Activated CD4-positive, alpha-beta memory T cell treated with anti-CD3 and anti-CD28 coated beads for 36 hours (primary cell): ENCODE data around the gene ZNF75A. TPM values are rescaled to one million over a fixed set of nuclear protein-coding genes. Genes with fewer than 3 reads are reported as not detected.

Source experiments
- CTCF ChIA-PET: fragments of 350-600 bp; sonication (Branson Sonifier 250); formaldehyde crosslinking; loops from one replicate; lab custom pipeline; 2021; ENCODE audit warnings: antibody characterized with exemption, inconsistent platforms; lab: Charles Lee
- POLR2A ChIA-PET: fragments of 350-600 bp; sonication (Branson Sonifier 250); formaldehyde crosslinking; loops from one replicate; lab custom pipeline; 2021; ENCODE audit warnings: antibody characterized with exemption; lab: Charles Lee
- DNase-seq: peaks from one replicate; pipeline ENCODE4 v3.0.0-alpha.2; 2020
- H3K27ac Mint-ChIP-seq: one replicate; pipeline ENCODE4 v1.8.0; 2021; ENCODE audit warnings: mixed read lengths
- H3K27me3 Mint-ChIP-seq: one replicate; pipeline ENCODE4 v1.8.0; 2021; ENCODE audit warnings: mixed read lengths
- H3K36me3 Mint-ChIP-seq: one replicate; pipeline ENCODE4 v1.8.0; 2021; ENCODE audit warnings: mixed read lengths
- H3K4me1 Mint-ChIP-seq: one replicate; pipeline ENCODE4 v1.8.0; 2021; ENCODE audit warnings: low read depth, mixed read lengths
- H3K4me3 Mint-ChIP-seq: one replicate; pipeline ENCODE4 v1.8.0; 2021; ENCODE audit warnings: mild to moderate bottlenecking, mixed read lengths
- H3K9me3 Mint-ChIP-seq: one replicate; pipeline ENCODE4 v1.8.0; 2021; ENCODE audit warnings: mixed read lengths
- intact Hi-C: fragments of 100-400 bp; cut with micrococcal nuclease; formaldehyde crosslinking; loops from one replicate; pipeline ENCODE4 v1.15.1; 2023
- total RNA-seq, 2 experiments: library from RNA; stranded (reverse); gene quantifications; one replicate each; pipeline ENCODE4 v1.2.3, GENCODE V29; 2021

The ZNF75A gene
- total RNA-seq, 2 experiments from 2014 or later: 19.3 to 20.0 TPM

DNA sequence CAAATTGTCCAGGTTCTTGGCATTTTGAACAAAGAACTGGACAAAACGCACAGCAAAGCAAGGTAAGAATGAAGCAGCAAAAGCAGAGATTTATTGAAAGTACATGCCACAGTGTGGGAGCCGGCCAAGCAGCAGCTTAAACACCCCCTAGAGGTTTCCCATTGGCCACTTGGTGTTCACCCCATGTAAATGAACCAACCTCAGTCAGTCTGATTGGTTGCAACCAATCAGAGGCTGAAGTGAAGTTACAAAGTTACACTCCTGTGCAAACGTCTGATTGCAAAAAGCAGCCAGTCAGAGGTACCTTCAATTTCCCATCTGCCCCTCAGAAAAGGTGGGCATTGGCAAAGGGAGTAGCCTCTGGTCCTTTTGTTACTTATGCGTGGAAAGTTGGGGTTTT is 30.8 kb upstream of the ZNF75A start:
- no peaks in the 10 kb centered on the region for H3K27me3 Mint-ChIP-seq
- H3K4me1 Mint-ChIP-seq: no peaks in the 10 kb centered on the region
- intact Hi-C loops: no loop called here
- peaks cover 28% of the 10 kb centered on the region for H3K9me3 Mint-ChIP-seq
- no peak overlapping the region for H3K27ac Mint-ChIP-seq
- no peak overlapping the region for H3K4me3 Mint-ChIP-seq
- POLR2A ChIA-PET: no interaction called here
- no peaks in the 10 kb centered on the region for H3K36me3 Mint-ChIP-seq
- CTCF ChIA-PET: no interaction called here
- DNase-seq: no peak

GRCh38 chr16:3274947-3275346 is 30.4 kb upstream of the ZNF75A start:
- no peaks in the 10 kb centered on the region for H3K36me3 Mint-ChIP-seq
- ChIA-PET POLR2A (no interaction called here), CTCF (no interaction called here)
- no peak overlapping the region for H3K4me3 Mint-ChIP-seq
- H3K27ac Mint-ChIP-seq: no peak overlapping the region
- no peak for DNase-seq
- no peaks in the 10 kb centered on the region for H3K4me1 Mint-ChIP-seq
- H3K9me3 Mint-ChIP-seq: peaks cover 24% of the 10 kb centered on the region
- H3K27me3 Mint-ChIP-seq: no peaks in the 10 kb centered on the region
- intact Hi-C loops: no loop called here

- H3K27me3 Mint-ChIP-seq: no peaks in the 10 kb centered on the region
- ChIA-PET CTCF (interaction anchor here (0.9 kb wide), 1 partner anchor 9 kb away, joined by 3 read pairs; no protein-coding TSS in a partner anchor), POLR2A (no interaction called here)
- no peaks in the 10 kb centered on the region for H3K4me1 Mint-ChIP-seq
- H3K4me3 Mint-ChIP-seq: no peak overlapping the region
- no peaks in the 10 kb centered on the region for H3K36me3 Mint-ChIP-seq
- intact Hi-C loops: no loop called here
- no peak for DNase-seq
- H3K27ac Mint-ChIP-seq: no peak overlapping the region
- H3K9me3 Mint-ChIP-seq: peaks cover 23% of the 10 kb centered on the region
Measured at GRCh38 chr16:3276679-3277078, 28.6 kb upstream of the ZNF75A start.

DNA sequence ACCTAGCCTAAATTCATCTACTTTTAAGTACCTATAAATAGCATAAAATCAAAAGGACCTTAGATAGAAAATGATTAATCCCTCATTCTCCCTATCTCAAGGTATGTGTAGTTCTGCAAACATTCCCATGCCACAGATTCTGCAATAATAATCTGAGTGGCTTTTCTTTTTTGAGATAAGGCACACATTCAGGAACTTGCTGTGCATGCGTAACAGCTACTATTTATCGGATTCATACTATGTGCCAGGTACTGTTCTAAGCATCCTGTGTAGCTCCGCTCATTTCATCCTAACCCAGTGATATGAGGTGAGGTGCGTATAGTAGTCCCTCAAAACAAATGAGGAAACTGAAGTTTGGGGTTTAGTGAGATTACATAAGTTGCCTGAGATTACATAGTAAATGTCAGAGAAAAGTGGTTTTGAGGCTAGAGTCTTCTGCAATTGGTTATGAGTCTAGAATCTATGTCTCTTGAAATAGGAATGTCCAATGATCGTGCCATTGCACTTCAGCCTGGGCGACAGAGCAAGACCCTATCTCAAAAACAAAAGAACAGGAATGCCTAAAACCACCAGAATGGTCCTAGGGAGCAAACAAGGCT is 24.0 kb upstream of the ZNF75A start:
- Mint-ChIP-seq H3K27me3 (no peaks in the 10 kb centered on the region), H3K36me3 (peaks cover 27% of the 10 kb centered on the region), H3K4me1 (peaks cover 28% of the 10 kb centered on the region), H3K9me3 (peaks cover 8% of the 10 kb centered on the region), H3K4me3 (peak overlapping the region; percentile 10), H3K27ac (no peak overlapping the region)
- CTCF ChIA-PET: no interaction called here
- DNase-seq: no peak
- POLR2A ChIA-PET: no interaction called here
- intact Hi-C loops: loop anchor here (5.0 kb wide), 1 partner anchor 176 kb away; no protein-coding TSS in a partner anchor

DNA sequence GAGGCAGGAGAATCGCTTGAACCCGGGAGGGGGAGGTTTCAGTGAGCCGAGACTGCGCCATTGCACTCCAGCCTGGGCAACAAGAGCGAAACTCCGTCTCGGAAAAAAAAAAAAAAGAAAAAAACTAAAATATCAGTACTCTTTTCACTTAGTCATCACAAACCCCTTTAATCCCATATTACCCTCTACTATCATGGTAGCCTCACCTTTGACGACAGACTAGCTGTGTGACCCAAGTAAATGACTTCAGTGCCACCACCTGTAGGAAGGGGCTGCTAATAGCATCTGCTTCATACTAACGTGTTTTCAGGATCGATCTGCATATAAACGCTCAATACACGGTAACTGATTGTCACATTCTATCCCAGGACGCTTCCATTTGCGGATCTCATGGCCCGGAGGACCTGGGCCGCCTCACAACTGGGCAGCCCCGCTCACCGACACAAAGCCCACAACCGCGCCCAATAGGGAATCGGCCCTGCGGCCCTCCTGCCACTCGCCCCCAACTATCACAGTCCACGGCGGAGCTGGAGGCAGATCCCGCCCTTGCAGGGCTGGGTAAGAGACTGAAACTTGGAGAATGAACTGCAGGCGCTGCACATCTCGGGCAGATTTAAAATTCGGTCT is 23.1 kb upstream of the ZNF75A start:
- intact Hi-C loops: loop anchor here (1.0 to 5.0 kb wide), 5 partner anchors 67 to 219 kb away; partner anchors contain the start of genes CLUAP1, NAA60, OR1F1 and ZNF597
- Mint-ChIP-seq H3K27me3 (no peaks in the 10 kb centered on the region), H3K4me1 (peaks cover 31% of the 10 kb centered on the region), H3K36me3 (peaks cover 36% of the 10 kb centered on the region), H3K4me3 (peak overlapping the region; percentile 91), H3K9me3 (peaks cover 15% of the 10 kb centered on the region), H3K27ac (peak overlapping the region; percentile 99)
- POLR2A ChIA-PET: interaction anchor here (0.8 to 3.2 kb wide), 7 partner anchors 15 to 161 kb away, joined by 3 to 25 read pairs (median 8); partner anchors contain the start of genes NAA60, TIGD7, ZNF174 and ZNF597
- CTCF ChIA-PET: interaction anchor here (1.0 to 1.6 kb wide), 4 partner anchors 15 to 153 kb away, joined by 5 to 10 read pairs (median 6); partner anchors contain the start of genes ZNF174 and ZSCAN32
- DNase-seq: no peak

DNA sequence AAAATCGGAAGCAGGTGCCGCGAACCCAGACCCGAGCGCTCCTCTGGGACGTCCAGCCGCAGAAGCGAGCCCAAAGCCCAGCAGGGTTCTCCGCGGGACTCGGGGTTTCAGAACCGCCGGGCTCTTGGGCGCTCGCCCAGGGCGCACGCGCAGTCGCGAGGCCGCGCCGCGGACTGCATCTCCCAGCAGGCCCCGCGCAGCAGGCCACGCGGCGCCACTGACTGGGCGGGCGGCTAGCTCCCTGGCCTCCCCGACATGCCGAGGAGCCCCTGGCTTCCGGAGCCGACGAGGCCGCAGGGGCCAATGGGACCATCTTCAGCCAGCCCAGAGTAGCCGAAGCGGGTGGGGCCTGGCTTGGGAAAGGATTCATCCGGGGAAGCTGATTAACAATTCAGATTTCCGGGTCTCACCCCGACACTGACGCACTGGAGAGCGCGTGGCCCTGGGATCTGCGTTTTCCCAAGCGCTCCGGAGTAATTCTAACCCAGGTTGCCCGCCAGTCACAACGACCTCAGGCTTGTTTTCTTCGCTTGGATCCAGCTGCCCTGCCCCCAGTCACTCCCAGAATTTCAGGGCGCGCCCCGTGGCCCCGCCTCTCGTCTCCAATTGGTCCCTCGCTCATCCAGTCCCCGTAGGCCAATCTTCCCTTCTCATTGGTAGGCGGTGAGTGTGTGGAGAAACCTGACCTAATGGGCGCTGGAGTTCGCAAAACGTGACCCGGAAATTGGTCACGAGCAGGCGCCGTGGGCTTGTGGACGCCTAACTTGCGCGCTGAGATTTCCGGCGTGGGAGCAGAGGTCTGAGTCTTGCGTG is 22.4 kb upstream of the ZNF75A start, which contains the start of gene ZNF263:
TSS of gene ZNF263 (plus strand) at position 762 of the 813 bp plus-strand sequence. CDS start 328 bp downstream, outside the sequence.
- H3K27ac Mint-ChIP-seq: peak within 1 kb of the TSS; percentile 99
- H3K4me1 Mint-ChIP-seq: peaks cover 31% of the 10 kb centered on the region
- peak within 1 kb of the TSS; percentile 91 for H3K4me3 Mint-ChIP-seq
- intact Hi-C loops: loop anchor here (1.0 to 5.0 kb wide), 10 partner anchors 19 to 328 kb away; partner anchors contain the start of genes CLUAP1, NAA60, OR1F1 and SLX4
- H3K27me3 Mint-ChIP-seq: no peaks in the 10 kb centered on the region
- peak; percentile 96 for DNase-seq
- peaks cover 42% of the 10 kb centered on the region for H3K36me3 Mint-ChIP-seq
- POLR2A ChIA-PET: interaction anchor here (0.6 to 3.2 kb wide), 8 partner anchors 16 to 1145 kb away, joined by 3 to 25 read pairs (median 6); partner anchors contain the start of genes NAA60, TIGD7, ZNF174 and ZNF597
- peaks cover 20% of the 10 kb centered on the region for H3K9me3 Mint-ChIP-seq
- CTCF ChIA-PET: interaction anchor here (0.7 to 1.6 kb wide), 7 partner anchors 16 to 255 kb away, joined by 3 to 10 read pairs (median 5); partner anchors contain the start of genes ZNF174 and ZSCAN32

GRCh38 chr16:3283543-3284447 is 21.5 kb upstream of the ZNF75A start:
- POLR2A ChIA-PET: interaction anchor here (0.8 to 3.2 kb wide), 7 partner anchors 17 to 159 kb away, joined by 3 to 25 read pairs (median 8); partner anchors contain the start of genes NAA60, TIGD7, ZNF174 and ZNF597
- intact Hi-C loops: loop anchor here (1.0 to 5.0 kb wide), 9 partner anchors 19 to 328 kb away; partner anchors contain the start of genes CLUAP1, NAA60, OR1F1 and SLX4
- no peak for DNase-seq
- Mint-ChIP-seq H3K4me1 (peaks cover 31% of the 10 kb centered on the region), H3K36me3 (peaks cover 50% of the 10 kb centered on the region), H3K27ac (peak overlapping the region; percentile 99), H3K4me3 (peak overlapping the region; percentile 91), H3K27me3 (no peaks in the 10 kb centered on the region), H3K9me3 (peaks cover 25% of the 10 kb centered on the region)
- CTCF ChIA-PET: interaction anchor here (1.0 to 1.5 kb wide), 5 partner anchors 20 to 256 kb away, joined by 3 to 7 read pairs (median 4); partner anchors contain the start of genes TIGD7, ZNF174, ZNF75A and ZSCAN32

- no peak for DNase-seq
- POLR2A ChIA-PET: interaction anchor here (3.2 kb wide), 1 partner anchor 116 kb away, joined by 22 read pairs; the partner anchor contains the start of genes ZNF174 and ZSCAN32
- Mint-ChIP-seq H3K27ac (no peak overlapping the region), H3K9me3 (peaks cover 34% of the 10 kb centered on the region), H3K4me3 (peak overlapping the region; percentile 91), H3K36me3 (peaks cover 63% of the 10 kb centered on the region), H3K27me3 (no peaks in the 10 kb centered on the region), H3K4me1 (peaks cover 31% of the 10 kb centered on the region)
- CTCF ChIA-PET: no interaction called here
- intact Hi-C loops: no loop called here
Measured at GRCh38 chr16:3285131-3285530, 20.2 kb upstream of the ZNF75A start.

GRCh38 chr16:3289998-3290673 is 15.2 kb upstream of the ZNF75A start:
- DNase-seq: no peak
- CTCF ChIA-PET: no interaction called here
- Mint-ChIP-seq H3K9me3 (peaks cover 81% of the 10 kb centered on the region), H3K36me3 (peaks cover 88% of the 10 kb centered on the region), H3K27me3 (no peaks in the 10 kb centered on the region), H3K4me3 (no peak overlapping the region), H3K4me1 (peaks cover 18% of the 10 kb centered on the region), H3K27ac (no peak overlapping the region)
- intact Hi-C loops: no loop called here
- POLR2A ChIA-PET: no interaction called here

- Mint-ChIP-seq H3K4me3 (no peak overlapping the region), H3K36me3 (peaks cover 79% of the 10 kb centered on the region), H3K27ac (no peak overlapping the region), H3K9me3 (peaks cover 80% of the 10 kb centered on the region), H3K4me1 (peaks cover 3% of the 10 kb centered on the region), H3K27me3 (no peaks in the 10 kb centered on the region)
- ChIA-PET CTCF (no interaction called here), POLR2A (no interaction called here)
- intact Hi-C loops: no loop called here
- no peak for DNase-seq
Measured at GRCh38 chr16:3292604-3293003, 12.7 kb upstream of the ZNF75A start.
